PC-9 (cell line): ENCODE measurements around the gene PCDHA1. TPM values are rescaled to one million over a fixed set of nuclear protein-coding genes. Genes with fewer than 3 reads are reported as not detected.

Source experiments
- BruUV-seq: library from RNA; stranded (reverse); fragments of 400-500 nt; replicated peaks from 2 replicates; lab custom pipeline; 2021; lab: Mats Ljungman, UMichigan
- CTCF ChIA-PET: fragments of 300-600 bp; sonication (Branson Sonifier 250); formaldehyde crosslinking; loops from one replicate; lab custom pipeline; 2022; ENCODE audit warnings: antibody characterized with exemption; lab: Charles Lee
- POLR2A ChIA-PET: fragments of 300-600 bp; sonication (Branson Sonifier 250); formaldehyde crosslinking; loops from one replicate; lab custom pipeline; 2022; ENCODE audit warnings: antibody characterized with exemption; ENCODE audit not compliant: unreplicated experiment; lab: Charles Lee
- DNase-seq, 2 experiments: peaks; one replicate each; pipeline versions ENCODE4 v3.0.0 to v3.0.0-alpha.2; 2015 to 2022; ENCODE audit warnings: mixed read lengths in 1 of 2
- H2AFZ ChIP-seq: fragments of 200-600 bp; sonication (generic); 2 replicates; pipeline ENCODE4 v1.8.1; 2017; ENCODE audit warnings: antibody characterized with exemption
- H3F3A ChIP-seq: fragments of 200-600 bp; sonication (generic); 2 replicates; pipeline ENCODE4 v1.8.1; 2017; ENCODE audit warnings: antibody characterized with exemption, mild to moderate bottlenecking, low read depth; ENCODE audit not compliant: insufficient read depth
- H3K27ac ChIP-seq: fragments of 200-600 bp; sonication (generic); 2 replicates; pipeline ENCODE4 v1.6.1; 2016; ENCODE audit warnings: mixed run types
- H3K27me3 ChIP-seq: fragments of 200-600 bp; sonication (generic); 2 replicates; pipeline ENCODE4 v1.6.1; 2016; ENCODE audit warnings: low read depth, mixed run types; ENCODE audit not compliant: insufficient read depth
- H3K36me3 ChIP-seq: fragments of 200-600 bp; sonication (generic); 2 replicates; pipeline ENCODE4 v1.6.1; 2016; ENCODE audit warnings: low read depth, mixed run types
- H3K4me1 ChIP-seq: fragments of 200-600 bp; sonication (generic); replicated peaks from 2 replicates; pipeline ENCODE4 v1.6.1; 2016; ENCODE audit warnings: mixed run types; ENCODE audit not compliant: insufficient read depth
- H3K4me2 ChIP-seq: fragments of 200-600 bp; sonication (generic); 2 replicates; pipeline ENCODE4 v1.6.1; 2017; ENCODE audit warnings: mixed run types
- H3K4me3 ChIP-seq: fragments of 200-600 bp; sonication (generic); 2 replicates; pipeline ENCODE4 v1.6.1; 2016; ENCODE audit warnings: mixed run types
- H3K79me2 ChIP-seq: fragments of 200-600 bp; sonication (generic); 2 replicates; pipeline ENCODE4 v1.6.1; 2017; ENCODE audit warnings: low read depth, mixed run types
- H3K9me2 ChIP-seq: fragments of 200-600 bp; sonication (generic); 2 replicates; pipeline ENCODE4 v1.8.1; 2017; ENCODE audit warnings: mild to moderate bottlenecking; ENCODE audit not compliant: insufficient read depth
- H3K9me3 ChIP-seq: fragments of 200-600 bp; sonication (generic); 2 replicates; pipeline ENCODE4 v1.8.1; 2016; ENCODE audit warnings: low read depth; ENCODE audit not compliant: insufficient read depth
- H4K20me1 ChIP-seq: fragments of 200-600 bp; sonication (generic); 2 replicates; pipeline ENCODE4 v1.8.1; 2017; ENCODE audit not compliant: insufficient read depth
- CTCF ChIP-seq: fragments of 200-600 bp; sonication (generic); conservative IDR thresholded peaks from 2 replicates; pipeline ENCODE4 v1.6.1; 2017; ENCODE audit warnings: mixed run types, antibody characterized with exemption, mild to moderate bottlenecking, moderate library complexity
- EZH2 ChIP-seq: fragments of 200-600 bp; sonication (generic); IDR thresholded peaks from 2 replicates; pipeline ENCODE4 v1.8.0; 2017; ENCODE audit warnings: antibody characterized with exemption, low read depth
- intact Hi-C: fragments of 100-400 bp; cut with micrococcal nuclease; formaldehyde crosslinking; loops from one replicate; pipeline ENCODE4 v1.10.0; 2022; ENCODE audit not compliant: unreplicated experiment
- total RNA-seq: library from RNA; stranded (reverse); gene quantifications from 2 replicates; pipeline ENCODE4 v1.2.3, GENCODE V29; 2021

The PCDHA1 gene
- total RNA-seq, 1 experiment from 2014 or later = not detected

GRCh38 chr5:140967226-140967893, 181.4 kb downstream of the PCDHA1 start:
- intact Hi-C loops = no loop called here
- CTCF ChIA-PET = no interaction called here

GRCh38 chr5:140969880-140970279, 183.9 kb downstream of the PCDHA1 start:
- ChIA-PET CTCF (no interaction called here), POLR2A (interaction anchor here (0.6 kb wide), 1 partner anchor 70 kb away, joined by 3 read pairs; no protein-coding TSS in a partner anchor)
- Histone ChIP-seq H4K20me1 (no peaks in the 10 kb centered on the region), H3F3A (no peaks in the 10 kb centered on the region), H3K27me3 (no peaks in the 10 kb centered on the region), H3K27ac (no peak overlapping the region), H3K4me3 (no peak overlapping the region), H3K36me3 (no peaks in the 10 kb centered on the region), H3K9me3 (0 out of 2 replicates have a peak, but pooled peaks cover 3% of the 10 kb centered on the region), H3K79me2 (no peaks in the 10 kb centered on the region), H3K4me2 (no peak overlapping the region), H3K9me2 (no peaks in the 10 kb centered on the region), H3K4me1 (no peaks in the 10 kb centered on the region), H2AFZ (no peak overlapping the region)
- intact Hi-C loops = loop anchor here (2.0 kb wide), 1 partner anchor 65 kb away; no protein-coding TSS in a partner anchor
- TF ChIP-seq EZH2 (no peak), CTCF (no peak)
- no peak for DNase-seq
- BruUV-seq = no TSS peak

More at GRCh38 chr5:140967226-140967893, 181.4 kb downstream of the PCDHA1 start:
- TF ChIP-seq EZH2 (no peak), CTCF (no peak)
- Histone ChIP-seq H3K36me3 (no peaks in the 10 kb centered on the region), H3K4me2 (no peak overlapping the region), H3K9me2 (no peaks in the 10 kb centered on the region), H4K20me1 (no peaks in the 10 kb centered on the region), H3F3A (no peaks in the 10 kb centered on the region), H3K27ac (no peak overlapping the region), H3K79me2 (no peaks in the 10 kb centered on the region), H2AFZ (no peak overlapping the region), H3K27me3 (no peaks in the 10 kb centered on the region), H3K4me3 (no peak overlapping the region), H3K4me1 (no peaks in the 10 kb centered on the region), H3K9me3 (no peaks in the 10 kb centered on the region)
- no TSS peak for BruUV-seq
- no peak for DNase-seq
- POLR2A ChIA-PET = no interaction called here

GRCh38 chr5:140973550-140973949, 187.6 kb downstream of the PCDHA1 start:
- TF ChIP-seq CTCF (no peak), EZH2 (no peak)
- Histone ChIP-seq H3K9me2 (no peaks in the 10 kb centered on the region), H3K4me1 (no peaks in the 10 kb centered on the region), H3K36me3 (no peaks in the 10 kb centered on the region), H3K4me2 (no peak overlapping the region), H2AFZ (no peak overlapping the region), H3K27ac (no peak overlapping the region), H3F3A (no peaks in the 10 kb centered on the region), H3K27me3 (no peaks in the 10 kb centered on the region), H3K4me3 (no peak overlapping the region), H4K20me1 (no peaks in the 10 kb centered on the region), H3K9me3 (0 out of 2 replicates have a peak, but pooled peaks cover 3% of the 10 kb centered on the region), H3K79me2 (no peaks in the 10 kb centered on the region)
- BruUV-seq = no TSS peak
- intact Hi-C loops = no loop called here
- ChIA-PET POLR2A (interaction anchor here (0.6 kb wide), 1 partner anchor 28 kb away, joined by 3 read pairs; no protein-coding TSS in a partner anchor), CTCF (interaction anchor here (0.8 kb wide), 1 partner anchor 66 kb away, joined by 4 read pairs; no protein-coding TSS in a partner anchor)
- no peak for DNase-seq
